ACC112 (cell line): ENCODE measurements around the gene CFC1.
"Not testable (repeated sequence)": the region's sequence is repeated elsewhere in the genome, so short reads cannot be mapped to it uniquely, and the experiment has no call there.

Experiments
- H2AFZ ChIP-seq: fragments of 200-600 bp; sonication (generic); one replicate; pipeline ENCODE4 v1.6.0; 2017; ENCODE audit warnings: antibody characterized with exemption, low read length; ENCODE audit not compliant: unreplicated experiment
- H3K27ac ChIP-seq: fragments of 200-600 bp; sonication (generic); 2 replicates; pipeline ENCODE4 v1.5.1; 2014; ENCODE audit warnings: low read depth, mild to moderate bottlenecking, antibody characterized with exemption, low read length, moderate library complexity
- H3K27me3 ChIP-seq: fragments of 200-600 bp; sonication (generic); 2 replicates; pipeline ENCODE4 v1.6.1; 2014; ENCODE audit warnings: mild to moderate bottlenecking, antibody characterized with exemption, low read length, moderate library complexity, mixed read lengths; ENCODE audit not compliant: insufficient read depth
- H3K36me3 ChIP-seq: fragments of 200-600 bp; sonication (generic); 2 replicates; pipeline ENCODE4 v1.6.1; 2016; ENCODE audit warnings: mild to moderate bottlenecking, antibody characterized with exemption, low read length, moderate library complexity, mixed read lengths; ENCODE audit not compliant: insufficient read depth
- H3K4me1 ChIP-seq: fragments of 200-600 bp; sonication (generic); one replicate; pipeline ENCODE4 v1.6.1; 2016; ENCODE audit warnings: low read length, mixed read lengths; ENCODE audit not compliant: insufficient read depth, unreplicated experiment, control insufficient read depth
- H3K4me3 ChIP-seq: fragments of 200-600 bp; sonication (generic); 2 replicates; pipeline ENCODE4 v1.5.1; 2014; ENCODE audit warnings: mild to moderate bottlenecking, low read depth, low read length
- H3K79me2 ChIP-seq: fragments of 200-600 bp; sonication (generic); one replicate; pipeline ENCODE4 v1.6.0; 2016; ENCODE audit warnings: low read length; ENCODE audit not compliant: control insufficient read depth, unreplicated experiment, insufficient read depth

Gene CFC1

DNA sequence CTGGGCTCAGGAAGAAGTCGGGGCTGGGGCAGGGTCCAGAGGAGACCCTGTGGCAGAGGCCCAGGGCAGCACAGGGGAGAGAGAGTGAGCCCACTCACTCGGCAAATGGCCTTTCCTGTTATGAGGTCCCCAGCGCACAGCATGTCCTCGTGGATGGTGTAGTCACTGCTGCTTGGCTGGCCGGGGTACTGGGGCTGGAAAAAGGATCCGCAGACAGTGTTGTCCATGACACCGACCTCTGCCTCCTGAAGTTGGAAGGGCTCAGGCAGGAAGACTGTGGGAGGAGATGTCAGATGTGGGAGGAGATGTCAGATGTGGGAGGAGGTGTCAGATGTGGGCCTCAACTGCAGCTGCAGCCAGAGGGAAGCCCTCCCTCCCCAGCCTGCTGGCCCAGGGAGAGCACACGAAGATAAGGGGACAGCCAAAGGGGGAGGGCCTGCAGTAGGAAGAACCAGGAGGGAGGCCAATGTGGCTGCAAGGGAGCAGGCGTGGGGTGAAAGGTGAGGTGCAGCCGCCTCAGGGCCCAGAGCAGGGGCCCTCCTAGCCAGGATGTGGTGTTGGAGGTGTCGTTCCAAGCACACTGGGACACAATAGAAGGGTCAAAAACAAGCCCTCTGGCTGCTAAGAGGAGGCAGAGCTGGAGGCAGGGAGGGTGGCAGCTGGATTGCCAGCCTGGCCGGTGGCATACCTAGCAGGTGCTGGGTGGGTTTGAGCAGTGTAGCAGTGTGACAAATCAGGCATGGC is 55.4 kb downstream of the CFC1 start:
- not testable (repeated sequence) for H3K36me3 ChIP-seq, H3K27ac ChIP-seq, H3K4me1 ChIP-seq, H3K79me2 ChIP-seq, H3K27me3 ChIP-seq, H3K4me3 ChIP-seq, H2AFZ ChIP-seq

DNA sequence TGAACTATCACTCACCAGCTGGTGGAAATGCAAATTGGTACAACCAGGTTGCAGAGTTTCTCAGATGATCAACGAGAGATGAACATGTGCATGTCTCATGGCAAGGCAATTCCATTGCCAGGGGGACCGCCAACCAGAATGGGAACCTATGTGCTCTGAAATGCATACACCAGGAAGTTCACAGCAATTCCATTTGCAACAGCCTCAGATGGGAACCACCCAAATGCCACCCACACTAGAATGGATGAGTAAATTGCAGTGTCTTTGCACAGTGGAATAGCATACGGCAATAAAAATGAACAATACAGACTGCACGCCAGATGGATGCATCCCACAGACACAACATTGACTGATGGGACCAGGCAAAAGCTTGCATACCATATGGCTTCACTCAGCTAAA is 56.6 kb downstream of the CFC1 start:
- H3K4me3 ChIP-seq, H3K4me1 ChIP-seq, H3K27me3 ChIP-seq, H3K36me3 ChIP-seq, H2AFZ ChIP-seq, H3K27ac ChIP-seq, H3K79me2 ChIP-seq: not testable (repeated sequence)
